CD4-positive, alpha-beta T cell (primary cell): ENCODE measurements around the gene MAP3K12. TPM values are rescaled to one million over a fixed set of nuclear protein-coding genes. Genes with fewer than 3 reads are reported as not detected.
"Not testable (repeated sequence)": the region's sequence is repeated elsewhere in the genome, so short reads cannot be mapped to it uniquely, and the experiment has no call there.

ENCODE experiments used
- ATAC-seq: fragments of 200-7000 bp; cut with Tn5 transposase; one replicate; pipeline ENCODE4 v1.10.0; 2022; ENCODE audit warnings: mild to moderate bottlenecking; ENCODE audit not compliant: poor library complexity
- CTCF ChIA-PET: fragments of 350-600 bp; sonication (Branson Sonifier 250); formaldehyde crosslinking; loops from one replicate; lab custom pipeline; 2021; ENCODE audit warnings: antibody characterized with exemption, inconsistent platforms; lab: Charles Lee
- POLR2A ChIA-PET: fragments of 350-600 bp; sonication (Branson Sonifier 250); formaldehyde crosslinking; loops from one replicate; lab custom pipeline; 2021; ENCODE audit warnings: antibody characterized with exemption, inconsistent platforms; lab: Charles Lee
- DNase-seq, 14 experiments: peaks; one replicate each; pipeline ENCODE4 v3.0.0-alpha.2; 2013 to 2020; ENCODE audit warnings: mixed read lengths in 2 of 14
- H3K27ac ChIP-seq, 2 donors: one replicate each; pipeline versions ENCODE4 v1.5.1 to v1.7.0; 2013; ENCODE audit warnings: low read length in 2 of 2, low read depth in 1 of 2, mild to moderate bottlenecking in 1 of 2
- H3K27me3 ChIP-seq, 2 experiments: 1 replicate in 1 of 2; 2 replicates in 1 of 2; pipeline versions ENCODE4 v1.6.1 to v1.7.0; 2013; ENCODE audit warnings: low read length in 2 of 2, control low read depth in 1 of 2, mild to moderate bottlenecking in 1 of 2, moderate library complexity in 1 of 2; ENCODE audit not compliant: insufficient read depth in 2 of 2, control insufficient read depth in 1 of 2
- H3K36me3 ChIP-seq: one replicate; pipeline ENCODE4 v1.6.1; 2013; ENCODE audit warnings: low read length, control low read depth; ENCODE audit not compliant: insufficient read depth
- H3K4me1 ChIP-seq: one replicate; pipeline ENCODE4 v1.6.1; 2013; ENCODE audit warnings: low read length, control low read depth; ENCODE audit not compliant: insufficient read depth
- H3K4me3 ChIP-seq: one replicate; pipeline ENCODE4 v1.5.1; 2013; ENCODE audit warnings: mild to moderate bottlenecking, low read length, moderate library complexity
- H3K9me3 ChIP-seq, 2 experiments: 1 replicate in 1 of 2; 2 replicates in 1 of 2; pipeline versions ENCODE4 v1.6.1 to v1.7.0; 2013; ENCODE audit warnings: low read length in 2 of 2, mild to moderate bottlenecking in 2 of 2, control low read depth in 1 of 2, moderate library complexity in 1 of 2; ENCODE audit not compliant: control insufficient read depth in 1 of 2, insufficient read depth in 1 of 2
- H3K27ac Mint-ChIP-seq: one replicate; pipeline ENCODE4 v1.8.0; 2020; ENCODE audit warnings: mixed read lengths
- H3K27me3 Mint-ChIP-seq: one replicate; pipeline ENCODE4 v1.8.0; 2021; ENCODE audit warnings: mixed read lengths
- H3K36me3 Mint-ChIP-seq: one replicate; pipeline ENCODE4 v1.8.0; 2021; ENCODE audit warnings: low read depth, mixed read lengths
- H3K4me1 Mint-ChIP-seq: one replicate; pipeline ENCODE4 v1.8.0; 2021; ENCODE audit warnings: low read depth, mixed read lengths
- H3K4me3 Mint-ChIP-seq: one replicate; pipeline ENCODE4 v1.8.0; 2020; ENCODE audit warnings: mild to moderate bottlenecking, mixed read lengths
- H3K9me3 Mint-ChIP-seq: one replicate; pipeline ENCODE4 v1.8.0; 2020; ENCODE audit warnings: mixed read lengths
- intact Hi-C, 2 experiments: fragments of 100-400 bp; cut with DNase I in 1 of 2; cut with micrococcal nuclease in 1 of 2; formaldehyde crosslinking; loops; one replicate each; pipeline versions ENCODE4 v1.15.1 to v1.9.0; 2023 to 2025; cut with DNase I, micrococcal nuclease
- total RNA-seq, 174 experiments: library from RNA in 2 of 174; stranded (reverse) in 2 of 174; gene quantifications; one replicate each; pipeline ENCODE4 v1.2.3 and lab custom pipeline; 2021 to 2026
- TF ChIP-seq, protein P1 (sequence below): fragments of 200-600 bp; IDR thresholded peaks from one replicate; pipeline ENCODE4 v1.8.0; 2022; ENCODE audit warnings: antibody characterized with exemption, mild to moderate bottlenecking

Gene MAP3K12
- total RNA-seq, 2 experiments from 2014 or later = 12.6 to 15.2 TPM

DNA sequence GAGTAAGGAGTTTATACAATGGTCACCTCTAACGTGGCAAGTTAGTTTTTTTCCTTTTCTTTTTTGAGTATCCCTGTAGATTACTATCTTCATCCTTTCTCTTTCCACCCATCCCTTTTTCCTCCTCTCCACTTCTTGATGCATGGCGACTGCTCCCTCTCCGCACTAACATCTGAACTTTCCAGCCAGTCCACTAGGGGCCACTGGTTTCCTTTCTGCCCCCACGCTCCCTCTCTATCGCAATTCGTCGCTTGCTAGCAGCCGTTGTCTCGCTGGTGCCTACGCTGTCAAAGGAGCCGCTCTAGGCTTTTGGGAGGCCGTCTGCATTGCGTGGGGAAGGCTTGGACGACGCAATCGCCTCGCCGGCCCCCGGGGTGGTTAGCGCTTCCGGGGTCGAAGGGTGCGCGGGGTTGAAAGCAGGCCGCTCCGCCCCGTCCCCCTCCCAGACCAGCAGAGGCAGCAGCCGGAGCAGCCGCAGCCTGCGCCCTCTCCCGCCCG lies 47.5 kb downstream of the MAP3K12 start, which contains the start of gene PCBP2:
Gene PCBP2, plus strand, starts transcription at position 442 of the 498 bp plus-strand sequence. CDS start 2,699 bp downstream, outside the sequence.
- peak within 1 kb of the TSS; percentile 89 for H3K27ac Mint-ChIP-seq
- Histone ChIP-seq H3K9me3 (no peaks in the 10 kb centered on the region), H3K4me1 (peaks cover 16% of the 10 kb centered on the region), H3K36me3 (peaks cover 53% of the 10 kb centered on the region), H3K27me3 (no peaks in the 10 kb centered on the region), H3K27ac (peak within 1 kb of the TSS; percentile 93), H3K4me3 (peak within 1 kb of the TSS; percentile 86)
- H3K9me3 Mint-ChIP-seq = no peaks in the 10 kb centered on the region
- ChIA-PET CTCF (interaction anchor here (0.7 to 3.0 kb wide), 5 partner anchors 9 to 128 kb away, joined by 3 to 14 read pairs (median 4); partner anchors contain the start of genes MAP3K12, PRR13 and TARBP2), POLR2A (interaction anchor here (0.6 to 1.4 kb wide), 3 partner anchors 10 to 57 kb away, joined by 3 to 5 read pairs (median 4); partner anchors contain the start of gene PRR13)
- DNase-seq (peak; percentile 93 to 99 (median 97)), ATAC-seq (peak; percentile 93)
- H3K36me3 Mint-ChIP-seq = peaks cover 66% of the 10 kb centered on the region
- peaks cover 46% of the 10 kb centered on the region for H3K4me1 Mint-ChIP-seq
- TF ChIP-seq, protein P1, sequence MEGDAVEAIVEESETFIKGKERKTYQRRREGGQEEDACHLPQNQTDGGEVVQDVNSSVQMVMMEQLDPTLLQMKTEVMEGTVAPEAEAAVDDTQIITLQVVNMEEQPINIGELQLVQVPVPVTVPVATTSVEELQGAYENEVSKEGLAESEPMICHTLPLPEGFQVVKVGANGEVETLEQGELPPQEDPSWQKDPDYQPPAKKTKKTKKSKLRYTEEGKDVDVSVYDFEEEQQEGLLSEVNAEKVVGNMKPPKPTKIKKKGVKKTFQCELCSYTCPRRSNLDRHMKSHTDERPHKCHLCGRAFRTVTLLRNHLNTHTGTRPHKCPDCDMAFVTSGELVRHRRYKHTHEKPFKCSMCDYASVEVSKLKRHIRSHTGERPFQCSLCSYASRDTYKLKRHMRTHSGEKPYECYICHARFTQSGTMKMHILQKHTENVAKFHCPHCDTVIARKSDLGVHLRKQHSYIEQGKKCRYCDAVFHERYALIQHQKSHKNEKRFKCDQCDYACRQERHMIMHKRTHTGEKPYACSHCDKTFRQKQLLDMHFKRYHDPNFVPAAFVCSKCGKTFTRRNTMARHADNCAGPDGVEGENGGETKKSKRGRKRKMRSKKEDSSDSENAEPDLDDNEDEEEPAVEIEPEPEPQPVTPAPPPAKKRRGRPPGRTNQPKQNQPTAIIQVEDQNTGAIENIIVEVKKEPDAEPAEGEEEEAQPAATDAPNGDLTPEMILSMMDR = peak; percentile 87
- intact Hi-C loops = loop anchor here (1.0 to 10.0 kb wide), 6 partner anchors 10 to 447 kb away; partner anchors contain the start of genes TARBP2 (in 2 of the 2), AAAS (in 1 of the 2), EIF4B (in 1 of the 2) and PRR13 (in 1 of the 2)
- H3K27me3 Mint-ChIP-seq = no peaks in the 10 kb centered on the region
- H3K4me3 Mint-ChIP-seq = peak within 1 kb of the TSS; percentile 98

DNA sequence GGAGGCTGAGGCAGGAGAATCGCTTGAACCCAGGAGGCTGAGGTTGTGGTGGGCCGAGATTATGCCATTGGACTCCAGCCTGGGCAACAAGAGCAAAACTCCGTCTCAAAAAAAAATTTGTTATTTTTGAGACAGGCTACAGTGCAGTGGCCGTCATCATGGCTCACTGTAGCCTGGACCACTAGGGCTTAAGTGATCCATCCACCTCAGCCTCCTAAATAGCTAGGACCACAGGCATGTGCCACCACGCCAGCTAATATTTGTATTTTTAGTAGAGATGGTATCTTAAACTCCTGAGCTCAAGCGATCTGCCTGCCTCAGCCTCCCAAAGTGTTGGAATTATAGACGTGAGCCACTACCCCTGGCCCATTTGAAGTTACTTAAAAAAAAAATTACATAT lies 48.3 kb downstream of the MAP3K12 start:
- peaks cover 16% of the 10 kb centered on the region for H3K4me1 ChIP-seq
- TF ChIP-seq, protein P1 = no peak
- H3K9me3 ChIP-seq = no peaks in the 10 kb centered on the region
- CTCF ChIA-PET = interaction anchor here (0.7 to 3.0 kb wide), 5 partner anchors 8 to 127 kb away, joined by 3 to 14 read pairs (median 4); partner anchors contain the start of genes MAP3K12, PRR13 and TARBP2
- peaks cover 47% of the 10 kb centered on the region for H3K36me3 ChIP-seq
- H3K27me3 ChIP-seq = no peaks in the 10 kb centered on the region
- no peak overlapping the region for H3K27ac ChIP-seq
- no peak for ATAC-seq
- no peaks in the 10 kb centered on the region for H3K27me3 Mint-ChIP-seq
- no peak overlapping the region for H3K27ac Mint-ChIP-seq
- H3K4me1 Mint-ChIP-seq = peaks cover 50% of the 10 kb centered on the region
- no peaks in the 10 kb centered on the region for H3K9me3 Mint-ChIP-seq
- no peak overlapping the region for H3K4me3 ChIP-seq
- intact Hi-C loops = loop anchor here (1.0 to 10.0 kb wide), 3 partner anchors 10 to 446 kb away; partner anchors contain the start of genes AAAS (in 1 of the 2), EIF4B (in 1 of the 2) and PRR13 (in 1 of the 2)
- no peak overlapping the region for H3K4me3 Mint-ChIP-seq
- peaks cover 67% of the 10 kb centered on the region for H3K36me3 Mint-ChIP-seq
- DNase-seq = no peak
- POLR2A ChIA-PET = interaction anchor here (0.6 to 1.4 kb wide), 5 partner anchors 10 to 71 kb away, joined by 3 to 5 read pairs (median 4); partner anchors contain the start of genes PRR13, SP1 and TARBP2

DNA sequence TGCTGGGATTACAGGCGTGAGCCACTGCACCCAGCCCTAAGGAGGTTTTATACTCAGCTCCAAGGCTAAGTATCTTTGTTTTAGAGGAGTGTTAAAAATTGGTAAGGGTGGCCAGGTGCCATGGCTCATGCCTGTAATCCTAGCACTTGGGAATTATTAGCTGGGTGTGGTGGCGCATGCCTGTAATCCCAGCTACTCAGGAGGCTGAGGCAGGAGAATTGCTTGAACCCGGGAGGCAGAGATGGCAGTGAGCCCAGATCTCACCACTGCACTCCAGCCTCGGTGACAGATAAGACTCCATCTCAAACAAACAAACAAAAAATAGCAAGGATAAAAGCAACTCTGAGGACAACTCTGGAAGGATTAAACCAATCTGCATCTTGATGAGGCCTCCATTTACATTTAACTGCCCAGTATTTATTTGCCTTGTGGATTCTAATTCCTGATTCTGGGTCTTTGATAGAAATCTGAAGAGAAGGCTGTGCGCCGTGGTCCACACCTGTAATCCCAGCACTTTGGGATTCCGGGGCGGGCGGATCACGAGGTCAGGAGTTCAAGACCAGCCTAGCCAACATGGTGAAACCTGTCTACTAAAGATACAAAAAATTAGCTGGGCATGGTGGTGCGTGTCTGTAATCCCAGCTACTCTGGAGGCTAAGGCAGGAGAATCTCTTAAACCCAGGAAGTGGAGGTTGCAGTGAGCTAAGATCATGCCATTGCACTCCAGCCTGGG lies 54.5 kb downstream of the MAP3K12 start:
- H3K27me3 ChIP-seq, H3K9me3 Mint-ChIP-seq, H3K9me3 ChIP-seq, DNase-seq, ATAC-seq, CTCF ChIA-PET, H3K27ac ChIP-seq, H3K4me3 ChIP-seq, POLR2A ChIA-PET, H3K27me3 Mint-ChIP-seq: not testable (repeated sequence)
- H3K36me3 Mint-ChIP-seq = peaks cover 68% of the 10 kb centered on the region
- H3K4me3 Mint-ChIP-seq = peak overlapping the region; percentile 48
- peaks cover 57% of the 10 kb centered on the region for H3K4me1 Mint-ChIP-seq
- peaks cover 45% of the 10 kb centered on the region for H3K36me3 ChIP-seq
- intact Hi-C loops = loop anchor here in 1 of 2 experiments (5.0 kb wide), 1 partner anchor 62 kb away; the partner anchor contains the start of gene SP1
- peak overlapping the region; percentile 24 for H3K27ac Mint-ChIP-seq
- peaks cover 37% of the 10 kb centered on the region for H3K4me1 ChIP-seq
